HUES48 (cell line): ENCODE results near the gene MOGAT2.
"Not testable (repeated sequence)": the region's sequence is repeated elsewhere in the genome, so short reads cannot be mapped to it uniquely, and the experiment has no call there.

ENCODE experiments used
- H3K27ac ChIP-seq: one replicate; pipeline ENCODE4 v1.7.0; 2013; ENCODE audit warnings: low read depth, low read length, inconsistent platforms
- H3K27me3 ChIP-seq: 2 replicates; pipeline ENCODE4 v1.6.1; 2013; ENCODE audit warnings: mild to moderate bottlenecking, low read length; ENCODE audit not compliant: control insufficient read depth, insufficient read depth
- H3K36me3 ChIP-seq: 2 replicates; pipeline ENCODE4 v1.6.1; 2013; ENCODE audit warnings: low read length; ENCODE audit not compliant: control insufficient read depth, insufficient read depth
- H3K4me1 ChIP-seq: 2 replicates; pipeline ENCODE4 v1.6.1; 2013; ENCODE audit warnings: mild to moderate bottlenecking, low read length; ENCODE audit not compliant: control insufficient read depth, insufficient read depth
- H3K4me3 ChIP-seq: 2 replicates; pipeline ENCODE4 v1.5.1; 2013; ENCODE audit warnings: mild to moderate bottlenecking, low read depth, low read length
- H3K9ac ChIP-seq: 2 replicates; pipeline ENCODE4 v1.6.1; 2013; ENCODE audit warnings: mild to moderate bottlenecking, low read depth, low read length, moderate library complexity
- H3K9me3 ChIP-seq: 2 replicates; pipeline ENCODE4 v1.6.1; 2013; ENCODE audit warnings: low read length; ENCODE audit not compliant: control insufficient read depth, insufficient read depth

Gene MOGAT2

DNA sequence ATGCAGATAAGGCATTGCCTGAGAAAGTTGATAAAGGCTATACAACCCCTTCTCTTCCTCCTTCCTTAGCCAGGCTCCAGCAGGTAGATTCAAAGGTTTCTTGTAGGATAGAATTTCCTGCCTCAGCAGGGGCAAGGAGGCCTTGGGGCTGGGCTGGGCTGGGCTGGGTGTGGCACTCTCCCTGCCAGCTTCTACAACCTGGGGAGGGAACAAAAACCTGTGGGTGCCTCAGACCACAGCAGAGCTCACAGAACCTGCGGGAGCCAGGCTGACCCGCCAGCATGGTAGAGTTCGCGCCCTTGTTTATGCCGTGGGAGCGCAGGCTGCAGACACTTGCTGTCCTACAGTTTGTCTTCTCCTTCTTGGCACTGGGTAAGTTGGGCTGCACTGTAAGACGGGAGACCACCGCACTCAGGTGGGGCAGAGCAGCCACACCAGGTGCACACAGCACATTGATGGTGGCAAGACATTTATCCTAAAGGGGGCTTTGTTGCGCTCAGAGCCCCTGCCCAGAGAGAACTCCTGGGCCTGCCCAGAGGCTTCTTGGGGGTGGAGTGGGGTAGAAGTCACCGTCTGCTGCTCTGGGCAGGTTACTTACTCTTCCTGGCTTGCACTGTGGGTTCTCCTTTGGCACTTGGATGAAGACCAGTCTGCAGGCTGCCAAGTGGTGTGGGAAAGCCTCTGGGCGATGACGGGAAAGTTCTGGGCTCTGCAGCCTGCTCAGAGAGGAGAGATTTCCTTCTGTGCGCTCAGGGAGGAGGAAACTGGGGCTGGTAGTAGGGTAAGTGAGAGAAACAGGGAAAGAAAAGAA lies at the start of gene MOGAT2:
TSS of gene MOGAT2 (plus strand) at position 231 of the 811 bp plus-strand sequence. CDS start at position 282, 51 bp downstream.
- no peak within 1 kb of the TSS for H3K9ac ChIP-seq
- no peak within 1 kb of the TSS for H3K4me3 ChIP-seq
- H3K27me3 ChIP-seq = peaks cover 61% of the 10 kb centered on the region
- no peaks in the 10 kb centered on the region for H3K9me3 ChIP-seq
- no peak within 1 kb of the TSS for H3K27ac ChIP-seq
- H3K36me3 ChIP-seq = no peaks in the 10 kb centered on the region
- H3K4me1 ChIP-seq = peaks cover 12% of the 10 kb centered on the region

DNA sequence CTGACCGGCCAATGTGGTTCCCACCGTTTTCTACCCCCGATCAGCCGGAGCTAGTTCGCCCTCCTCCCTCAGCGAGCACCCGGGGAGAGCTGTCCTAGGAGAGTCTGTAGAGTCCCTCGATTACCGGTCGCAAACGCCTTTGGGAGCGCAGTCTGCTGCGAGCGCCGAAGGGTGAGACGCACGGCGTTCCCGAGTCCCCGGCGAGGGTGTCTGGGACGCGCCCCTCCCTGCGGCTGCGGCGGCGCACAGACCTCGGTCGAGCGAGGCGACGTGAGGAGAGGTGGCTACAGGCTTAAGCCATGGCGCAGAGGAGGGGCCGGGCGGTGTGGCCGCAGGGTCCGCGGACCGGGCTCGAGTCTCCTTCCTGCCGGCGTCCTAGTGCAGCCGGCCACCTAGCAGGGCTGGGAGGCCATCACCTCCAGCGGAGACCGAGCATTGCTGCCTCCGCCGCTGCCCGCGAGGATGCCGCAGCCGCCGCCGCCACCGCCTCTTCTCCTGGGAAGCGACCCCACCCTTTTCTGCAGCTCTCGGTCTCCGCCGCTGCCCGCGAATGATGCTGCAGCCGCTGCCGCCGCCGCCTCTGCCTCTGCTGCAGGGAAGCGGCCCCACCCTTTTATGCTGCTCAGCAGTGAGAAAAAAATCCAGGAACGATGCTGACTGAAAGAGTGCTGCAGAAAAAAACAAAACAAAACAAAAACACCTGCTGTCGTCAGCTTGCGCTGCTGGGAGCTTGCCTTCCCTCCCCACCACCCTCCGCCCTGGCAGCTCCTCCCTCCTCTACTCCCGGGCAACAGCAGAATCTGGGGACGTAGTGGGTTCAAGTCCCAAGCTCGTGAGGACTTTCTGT lies 49.0 kb upstream of the MOGAT2 start, which contains the start of gene MAP6:
TSS of gene MAP6 (minus strand) at position 588 of the 847 bp plus-strand sequence. CDS start 669 bp downstream, outside the sequence.
- no peaks in the 10 kb centered on the region for H3K36me3 ChIP-seq
- peaks cover 25% of the 10 kb centered on the region for H3K4me1 ChIP-seq
- H3K4me3 ChIP-seq = peak within 1 kb of the TSS; percentile 65
- no peak within 1 kb of the TSS for H3K9ac ChIP-seq
- H3K9me3 ChIP-seq = no peaks in the 10 kb centered on the region
- H3K27ac ChIP-seq = no peak within 1 kb of the TSS
- H3K27me3 ChIP-seq = peaks cover 86% of the 10 kb centered on the region

DNA sequence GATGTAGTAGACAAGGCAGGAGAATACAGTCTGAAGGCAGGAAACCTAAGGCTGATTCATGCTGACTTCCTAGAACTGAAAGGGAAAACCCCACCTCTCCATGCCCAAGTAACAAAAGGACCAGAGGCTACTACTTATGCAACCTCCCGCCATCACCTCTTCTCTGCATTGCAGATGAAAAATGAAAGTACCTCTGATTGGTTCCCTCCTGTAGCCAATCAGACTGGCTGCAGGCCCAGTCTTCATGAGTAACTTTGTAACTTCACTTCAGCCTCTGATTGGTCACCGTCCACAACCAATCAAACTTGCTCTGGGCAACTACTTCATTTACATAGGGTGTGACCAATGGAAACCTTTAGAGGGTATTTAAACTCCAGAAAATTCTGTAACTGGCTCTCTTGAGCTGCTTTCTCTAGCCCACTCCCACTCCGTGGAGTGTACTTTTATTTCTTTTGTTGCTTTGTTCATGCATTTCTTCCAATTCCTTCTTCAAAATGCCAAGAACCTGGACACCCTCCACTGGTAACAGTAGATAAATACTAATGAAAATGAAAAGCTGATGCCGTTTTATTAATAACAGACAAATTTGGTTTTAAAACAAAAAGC lies 43.6 kb upstream of the MOGAT2 start:
- Histone ChIP-seq H3K9me3 (peaks cover 4% of the 10 kb centered on the region; the same call in 1 of the 2 replicates), H3K27me3 (peaks cover 36% of the 10 kb centered on the region), H3K27ac (no peak overlapping the region), H3K36me3 (no peaks in the 10 kb centered on the region), H3K4me1 (0 out of 2 replicates have a peak, but pooled peaks cover under 1% of the 10 kb centered on the region), H3K4me3 (no peak overlapping the region), H3K9ac (no peak overlapping the region)

DNA sequence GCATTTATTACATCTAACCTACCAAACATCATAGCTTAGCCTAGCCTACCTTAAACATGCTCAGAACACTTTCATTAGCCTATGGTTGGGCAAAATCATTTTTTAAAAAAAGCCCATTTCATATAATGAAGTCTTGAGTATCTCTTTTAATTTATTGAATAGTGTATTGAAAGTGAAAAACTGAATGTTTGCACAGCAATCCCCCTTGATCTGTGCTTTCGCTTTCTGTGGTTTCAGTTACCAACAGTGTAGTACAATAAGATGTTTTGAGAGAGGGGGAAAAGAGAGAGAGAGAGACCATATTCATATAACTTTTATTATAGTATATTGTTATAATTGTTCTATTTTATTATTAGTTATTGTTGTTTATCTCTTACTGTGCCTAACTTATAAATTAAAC lies 40.4 kb upstream of the MOGAT2 start:
- Histone ChIP-seq H3K9ac (no peak overlapping the region), H3K9me3 (peaks cover 4% of the 10 kb centered on the region; the same call in 1 of the 2 replicates), H3K4me3 (no peak overlapping the region), H3K27ac (no peak overlapping the region), H3K4me1 (no peaks in the 10 kb centered on the region), H3K27me3 (peaks cover 4% of the 10 kb centered on the region), H3K36me3 (no peaks in the 10 kb centered on the region)

DNA sequence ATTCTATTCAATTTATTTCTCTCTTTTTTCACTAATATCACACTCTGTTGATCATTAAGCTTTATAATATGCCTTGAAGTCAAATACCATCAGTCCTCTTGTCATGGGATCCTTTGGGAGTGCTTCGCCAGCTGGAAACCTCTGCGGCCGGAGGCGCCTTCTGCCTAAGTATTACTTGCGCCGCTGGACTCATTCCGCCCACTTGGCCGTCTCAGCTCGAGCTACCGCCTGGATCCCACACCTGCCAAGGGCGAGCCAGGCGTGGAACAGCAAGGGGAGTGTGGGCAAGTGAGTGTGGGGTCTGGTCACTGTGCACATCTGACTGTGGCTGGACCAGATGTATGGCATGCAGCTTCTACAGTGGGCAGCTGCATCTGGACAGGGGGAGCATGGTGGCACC lies 39.7 kb upstream of the MOGAT2 start:
- Histone ChIP-seq H3K27me3 (no peaks in the 10 kb centered on the region; the same call in 1 of the 2 replicates), H3K9me3 (peaks cover 4% of the 10 kb centered on the region; the same call in 1 of the 2 replicates), H3K27ac (no peak overlapping the region), H3K36me3 (no peaks in the 10 kb centered on the region), H3K4me3 (no peak overlapping the region), H3K9ac (no peak overlapping the region), H3K4me1 (no peaks in the 10 kb centered on the region)

DNA sequence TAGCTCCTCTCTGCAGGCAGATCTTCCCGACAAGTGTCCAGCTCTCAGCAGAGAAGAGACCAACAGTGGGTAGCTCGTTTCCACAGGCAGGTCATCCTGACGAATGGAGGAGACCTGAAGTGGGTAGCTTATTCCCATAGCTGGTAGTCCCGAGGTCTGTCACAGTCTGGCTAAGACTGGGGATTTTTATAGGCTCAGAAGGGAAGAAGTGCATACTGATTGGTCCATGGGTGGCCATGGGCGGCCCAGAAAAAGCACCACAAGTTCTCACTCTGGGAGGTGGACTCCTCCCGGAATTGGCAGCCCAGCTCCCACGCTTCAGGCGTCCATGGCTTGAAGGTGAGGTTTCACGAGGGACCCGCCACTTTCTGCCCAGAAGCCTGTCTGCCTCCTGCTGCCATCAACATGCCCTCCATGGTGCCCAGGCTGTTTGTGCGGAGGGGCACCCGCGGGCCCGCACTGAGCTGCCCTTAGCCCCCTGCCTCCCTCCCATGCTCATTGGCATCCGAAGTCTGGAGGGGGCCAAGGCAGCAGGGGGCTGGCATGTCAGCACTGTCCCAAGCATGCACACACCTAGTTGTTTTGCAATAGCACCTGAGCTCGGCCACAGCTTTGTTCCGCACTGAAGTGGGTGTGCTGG lies 38.9 kb upstream of the MOGAT2 start:
- Histone ChIP-seq H3K36me3 (no peaks in the 10 kb centered on the region), H3K27me3 (no peaks in the 10 kb centered on the region; the same call in 1 of the 2 replicates)

DNA sequence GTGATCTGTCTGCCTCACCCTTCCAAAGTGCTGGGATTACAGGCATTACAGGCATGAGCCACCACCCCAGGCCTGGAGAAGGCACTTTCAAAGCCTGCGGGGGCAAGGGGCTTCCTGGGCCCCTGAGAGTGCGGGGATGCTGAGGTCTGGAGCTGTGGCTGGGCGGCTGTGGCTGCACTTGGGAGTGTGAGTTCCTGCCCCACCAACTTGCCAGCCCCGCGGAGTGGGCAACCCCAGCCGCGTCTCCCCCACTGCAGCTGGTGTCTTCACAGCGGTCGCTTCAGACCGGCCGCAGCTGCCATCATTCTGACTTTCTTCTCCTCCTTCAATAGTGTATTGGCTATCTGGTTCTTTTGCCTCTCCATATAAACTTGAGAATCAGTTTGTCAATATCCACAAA lies 38.1 kb upstream of the MOGAT2 start:
- H3K4me1 ChIP-seq = no peaks in the 10 kb centered on the region
- H3K36me3 ChIP-seq = no peaks in the 10 kb centered on the region
- H3K4me3 ChIP-seq = no peak overlapping the region
- no peaks in the 10 kb centered on the region for H3K9me3 ChIP-seq
- H3K27me3 ChIP-seq = no peaks in the 10 kb centered on the region; the same call in 1 of the 2 replicates
- no peak overlapping the region for H3K9ac ChIP-seq
- no peak overlapping the region for H3K27ac ChIP-seq

More for the DNA sequence above, 38.9 kb upstream of the MOGAT2 start:
- Histone ChIP-seq H3K4me1 (no peaks in the 10 kb centered on the region), H3K27ac (no peak overlapping the region), H3K4me3 (no peak overlapping the region), H3K9me3 (peaks cover 4% of the 10 kb centered on the region; the same call in 1 of the 2 replicates), H3K9ac (no peak overlapping the region)

DNA sequence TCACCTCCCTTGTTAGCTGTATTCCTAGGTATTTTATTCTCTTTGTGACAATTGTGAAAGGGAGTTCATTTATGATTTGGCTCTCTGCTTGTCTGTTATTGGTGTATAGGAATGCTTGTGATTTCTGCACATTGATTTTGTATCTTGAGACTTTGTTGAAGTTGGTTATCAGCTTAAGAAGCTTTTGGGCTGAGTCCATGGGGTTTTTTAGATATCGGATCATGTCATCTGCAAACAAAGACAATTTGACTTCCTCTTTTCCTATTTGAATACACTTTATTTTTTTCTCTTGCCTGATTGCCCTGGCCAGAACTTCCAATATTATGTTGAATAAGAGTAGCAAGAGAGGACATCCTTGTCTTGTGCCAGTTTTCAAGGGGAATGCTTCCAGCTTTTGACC lies 33.8 kb upstream of the MOGAT2 start:
- H3K27ac ChIP-seq, H3K36me3 ChIP-seq, H3K4me3 ChIP-seq, H3K4me1 ChIP-seq, H3K27me3 ChIP-seq, H3K9me3 ChIP-seq, H3K9ac ChIP-seq: not testable (repeated sequence)

DNA sequence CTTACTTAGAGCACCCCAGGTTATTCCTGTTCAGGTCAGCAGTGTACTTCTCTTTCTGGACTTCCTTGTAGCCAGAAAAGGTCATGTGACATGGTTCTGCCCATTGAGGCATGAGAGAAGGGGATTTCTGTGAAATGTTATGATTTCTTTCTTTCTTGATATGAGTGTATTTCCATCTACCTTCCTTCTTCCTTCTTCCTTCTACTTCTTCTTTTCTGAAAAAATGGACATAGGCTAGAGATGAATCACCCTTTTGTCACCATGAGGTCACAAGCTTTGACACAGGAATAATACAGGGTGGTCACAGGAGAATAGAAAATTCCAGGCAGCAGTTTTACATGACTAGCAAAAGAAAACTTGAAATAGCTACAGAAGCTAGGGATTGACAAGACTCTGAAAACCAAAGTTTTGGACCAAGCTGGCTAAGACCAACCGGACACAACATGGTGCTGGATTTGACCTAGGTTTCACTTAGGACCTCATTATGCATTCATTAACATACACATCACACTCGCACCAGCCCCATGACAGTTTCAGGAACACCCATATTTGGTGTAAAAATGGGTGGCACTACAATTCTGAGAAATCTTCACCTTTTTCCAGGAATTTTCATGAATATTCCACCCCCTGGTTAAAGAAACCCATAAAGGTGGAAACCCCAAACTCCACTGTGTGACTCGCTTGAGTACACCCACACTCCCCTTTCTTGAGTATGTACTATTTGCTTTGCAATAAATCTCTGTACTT lies 27.6 kb upstream of the MOGAT2 start:
- Histone ChIP-seq H3K27me3 (no peaks in the 10 kb centered on the region; the same call in 1 of the 2 replicates), H3K9ac (no peak overlapping the region), H3K36me3 (no peaks in the 10 kb centered on the region), H3K4me1 (no peaks in the 10 kb centered on the region), H3K9me3 (no peaks in the 10 kb centered on the region), H3K27ac (no peak overlapping the region), H3K4me3 (no peak overlapping the region)

DNA sequence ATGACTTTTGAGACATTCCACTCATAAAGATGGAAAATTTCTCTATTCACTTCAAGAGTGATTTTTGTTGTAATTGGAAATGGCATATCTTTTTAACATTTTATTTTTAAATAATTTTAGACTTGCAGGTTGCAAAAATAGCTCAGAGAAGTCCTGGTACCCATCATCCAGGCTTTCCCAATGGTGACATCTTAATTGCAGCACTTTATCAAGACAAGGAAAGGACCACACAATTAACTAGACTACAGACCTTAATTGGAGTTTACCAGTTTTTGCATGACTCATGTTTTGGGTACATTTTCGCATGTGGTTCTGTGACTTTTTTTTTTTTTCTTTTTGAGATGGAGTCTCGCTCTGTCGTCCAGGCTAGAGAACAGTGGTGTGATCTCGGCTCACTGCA lies 25.8 kb upstream of the MOGAT2 start:
- Histone ChIP-seq H3K27me3 (no peaks in the 10 kb centered on the region; the same call in 1 of the 2 replicates), H3K9me3 (no peaks in the 10 kb centered on the region), H3K9ac (no peak overlapping the region), H3K27ac (no peak overlapping the region), H3K4me1 (no peaks in the 10 kb centered on the region), H3K4me3 (no peak overlapping the region), H3K36me3 (no peaks in the 10 kb centered on the region)
